Measurements from ENCODE around the gene KANSL3. TPM values are rescaled to one million over a fixed set of nuclear protein-coding genes. Genes with fewer than 3 reads are reported as not detected.

Gene KANSL3
- total RNA-seq, 1 donor from 2014 or later: 45.2 TPM

Other genes with a start within 250 kb of the KANSL3 start
- 2.7 TPM for gene NEURL3, start 133.0 kb downstream of the KANSL3 start, total RNA-seq
- gene ARID5A, start 101.6 kb downstream of the KANSL3 start, total RNA-seq: 21.1 TPM
- under 0.01 TPM for gene FER1L5, start 4.5 kb upstream of the KANSL3 start, total RNA-seq
- gene LMAN2L, start 101.8 kb upstream of the KANSL3 start, total RNA-seq: 41.5 TPM
- 39.2 TPM for gene CNNM4, start 122.6 kb upstream of the KANSL3 start, total RNA-seq
- 17.1 TPM for gene CNNM3, start 178.0 kb upstream of the KANSL3 start, total RNA-seq
- 96.8 TPM for gene ANKRD23, start 205.7 kb upstream of the KANSL3 start, total RNA-seq
- gene ANKRD39, start 219.7 kb upstream of the KANSL3 start, total RNA-seq: 12.0 TPM
- gene SEMA4C, start 231.8 kb upstream of the KANSL3 start, total RNA-seq: 52.2 TPM